SK-N-SH (cell line): ENCODE results near the gene TCEAL9.

Source experiments
- CTCF ChIP-seq: fragments of 200-600 bp; sonication (generic); IDR thresholded peaks from 2 replicates; pipeline ENCODE4 v1.6.1; 2017; ENCODE audit warnings: antibody characterized with exemption, mild to moderate bottlenecking, moderate library complexity
- POLR2AphosphoS5 ChIP-seq: IDR thresholded peaks from 2 replicates; pipeline ENCODE4 v1.6.1; 2012; ENCODE audit warnings: low read depth, low read length
- RFX5 ChIP-seq: IDR thresholded peaks from 2 replicates; pipeline ENCODE4 v1.6.1; 2012; ENCODE audit warnings: mild to moderate bottlenecking, improper control_type of control experiment, low read length
- RXRA ChIP-seq: IDR thresholded peaks from 2 replicates; pipeline ENCODE4 v1.4.0; 2012; ENCODE audit warnings: low read depth, mild to moderate bottlenecking, borderline replicate concordance
- USF1 ChIP-seq: IDR thresholded peaks from 2 replicates; pipeline ENCODE4 v1.4.0; 2012; ENCODE audit warnings: low read depth, borderline replicate concordance
- TF ChIP-seq, protein P1 (sequence below): IDR thresholded peaks from 2 replicates; pipeline ENCODE4 v1.4.0; 2012; ENCODE audit warnings: low read depth

GRCh38 chrX:103397707-103398106 is 41.4 kb downstream of the TCEAL9 start:
- TF ChIP-seq CTCF (no peak), RFX5 (no peak), RXRA (no peak), POLR2AphosphoS5 (no peak), USF1 (no peak)
- TF ChIP-seq, protein P1, sequence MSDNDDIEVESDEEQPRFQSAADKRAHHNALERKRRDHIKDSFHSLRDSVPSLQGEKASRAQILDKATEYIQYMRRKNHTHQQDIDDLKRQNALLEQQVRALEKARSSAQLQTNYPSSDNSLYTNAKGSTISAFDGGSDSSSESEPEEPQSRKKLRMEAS: no peak
